Vagina (tissue), 2 donors: ENCODE data around the gene OR2V2. TPM values are rescaled to one million over a fixed set of nuclear protein-coding genes. Genes with fewer than 3 reads are reported as not detected.

ENCODE experiments used
- DNase-seq, 2 donors: peaks; one replicate each; pipeline ENCODE4 v3.0.0-alpha.2; 2017; ENCODE audit errors: extremely low spot score in 2 of 2
- H3K27ac ChIP-seq: fragments of 200-600 bp; sonication (generic); one replicate; pipeline ENCODE4 v1.5.1; 2019
- H3K27me3 ChIP-seq: fragments of 200-600 bp; sonication (generic); one replicate; pipeline ENCODE4 v1.5.1; 2019
- H3K36me3 ChIP-seq, 2 donors: fragments of 200-600 bp; sonication (generic); one replicate each; pipeline ENCODE4 v1.5.1; 2017 to 2019
- H3K4me1 ChIP-seq: fragments of 200-600 bp; sonication (generic); one replicate; pipeline ENCODE4 v1.5.1; 2019
- H3K4me3 ChIP-seq, 2 donors: fragments of 200-600 bp; sonication (generic); 1 replicate in 1 of 2; 2 replicates in 1 of 2; pipeline ENCODE4 v1.5.1; 2016 to 2019
- H3K9me3 ChIP-seq: fragments of 200-600 bp; sonication (generic); one replicate; pipeline ENCODE4 v1.5.1; 2019
- POLR2A ChIP-seq, 2 donors: fragments of 450-650 bp; IDR thresholded peaks; one replicate each; pipeline ENCODE4 v1.6.1; 2017; ENCODE audit warnings: antibody characterized with exemption in 2 of 2, mild to moderate bottlenecking in 2 of 2, moderate library complexity in 2 of 2
- POLR2AphosphoS5 ChIP-seq, 2 donors: sonication (generic); formaldehyde crosslinking; IDR thresholded peaks; one replicate each; pipeline ENCODE4 v1.9.0; 2017; ENCODE audit warnings: antibody characterized with exemption in 2 of 2, mild to moderate bottlenecking in 2 of 2, low read depth in 1 of 2; ENCODE audit not compliant: insufficient read depth in 1 of 2
- intact Hi-C: fragments of 100-400 bp; cut with DNase I; formaldehyde crosslinking; loops from one replicate; pipeline ENCODE4 v1.15.1; 2023
- total RNA-seq: library from RNA; depleted of rRNA; stranded (reverse); fragments of >200 nt; gene quantifications from one replicate; pipeline ENCODE4 v1.2.3, GENCODE V29; 2016
- TF ChIP-seq, protein P1 (sequence below), 3 experiments: fragments of 450-650 bp in 2 of 3; fragments of 200-600 bp in 1 of 3; sonication (generic) in 1 of 3; IDR thresholded peaks; one replicate each; pipeline ENCODE4 v1.5.1; 2017 to 2019; ENCODE audit warnings: antibody characterized with exemption in 3 of 3, mild to moderate bottlenecking in 2 of 3, moderate library complexity in 2 of 3

OR2V2 gene
- total RNA-seq, 1 donor from 2014 or later, result not detected

DNA sequence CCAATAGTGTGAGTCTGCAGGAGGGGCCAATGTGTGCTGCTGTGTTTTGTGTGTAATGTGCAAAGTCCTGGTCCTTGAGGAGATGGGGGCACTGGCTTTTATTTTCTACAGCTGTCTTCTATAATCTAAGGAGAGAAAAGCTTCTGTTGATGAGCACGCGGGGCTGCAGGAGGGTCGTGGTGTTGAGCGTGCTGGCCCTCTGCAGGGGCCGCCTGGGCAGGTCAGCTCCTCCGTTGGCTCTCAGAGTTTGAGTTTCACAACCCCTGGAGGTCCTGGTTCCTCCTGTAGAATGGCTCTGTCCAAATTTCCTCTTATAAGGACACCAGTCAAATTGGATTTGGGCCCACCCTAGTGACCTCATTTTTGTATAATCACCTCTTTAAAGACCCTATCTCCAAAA lies 29.0 kb upstream of the OR2V2 start:
- DNase-seq, result peak in 1 of 2 donors; percentile 37
- H3K4me1 ChIP-seq, result peaks cover 5% of the 10 kb centered on the region
- no peak overlapping the region for H3K27ac ChIP-seq
- intact Hi-C loops, result no loop called here
- H3K36me3 ChIP-seq, result no peaks in the 10 kb centered on the region
- TF ChIP-seq POLR2AphosphoS5 (IDR thresholded peaks at IDR 0.05; ENCODE audit: insufficient read depth in 1 of 2, low read depth in 1 of 2) (no peak), POLR2A (IDR thresholded peaks at IDR 0.05) (no peak)
- TF ChIP-seq, protein P1, sequence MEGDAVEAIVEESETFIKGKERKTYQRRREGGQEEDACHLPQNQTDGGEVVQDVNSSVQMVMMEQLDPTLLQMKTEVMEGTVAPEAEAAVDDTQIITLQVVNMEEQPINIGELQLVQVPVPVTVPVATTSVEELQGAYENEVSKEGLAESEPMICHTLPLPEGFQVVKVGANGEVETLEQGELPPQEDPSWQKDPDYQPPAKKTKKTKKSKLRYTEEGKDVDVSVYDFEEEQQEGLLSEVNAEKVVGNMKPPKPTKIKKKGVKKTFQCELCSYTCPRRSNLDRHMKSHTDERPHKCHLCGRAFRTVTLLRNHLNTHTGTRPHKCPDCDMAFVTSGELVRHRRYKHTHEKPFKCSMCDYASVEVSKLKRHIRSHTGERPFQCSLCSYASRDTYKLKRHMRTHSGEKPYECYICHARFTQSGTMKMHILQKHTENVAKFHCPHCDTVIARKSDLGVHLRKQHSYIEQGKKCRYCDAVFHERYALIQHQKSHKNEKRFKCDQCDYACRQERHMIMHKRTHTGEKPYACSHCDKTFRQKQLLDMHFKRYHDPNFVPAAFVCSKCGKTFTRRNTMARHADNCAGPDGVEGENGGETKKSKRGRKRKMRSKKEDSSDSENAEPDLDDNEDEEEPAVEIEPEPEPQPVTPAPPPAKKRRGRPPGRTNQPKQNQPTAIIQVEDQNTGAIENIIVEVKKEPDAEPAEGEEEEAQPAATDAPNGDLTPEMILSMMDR (IDR thresholded peaks at IDR 0.05), result no peak
- H3K4me3 ChIP-seq, result no peak overlapping the region
- H3K9me3 ChIP-seq, result no peaks in the 10 kb centered on the region
- H3K27me3 ChIP-seq, result peaks cover 6% of the 10 kb centered on the region

DNA sequence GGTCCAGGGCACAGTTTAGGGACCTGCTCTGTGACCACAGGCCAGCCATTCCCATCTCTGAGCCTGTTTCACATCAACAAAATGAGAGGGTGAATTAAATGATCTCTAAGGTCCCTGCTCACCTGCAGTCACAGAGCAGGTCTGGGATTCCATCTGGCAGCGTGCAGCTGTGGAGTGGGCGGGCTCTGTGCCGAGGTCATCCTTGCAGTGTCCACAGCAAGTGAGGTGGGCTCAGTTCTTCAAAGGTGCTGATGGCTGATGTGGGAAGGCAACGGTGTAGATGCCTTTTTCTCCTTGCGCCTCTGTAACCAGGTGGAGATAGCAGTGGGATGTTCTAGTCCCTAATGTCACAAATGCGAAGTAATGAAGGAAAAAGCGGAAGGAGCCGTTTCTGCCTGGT lies 28.3 kb upstream of the OR2V2 start:
- Histone ChIP-seq H3K4me3 (no peak overlapping the region), H3K27me3 (peaks cover 6% of the 10 kb centered on the region), H3K9me3 (no peaks in the 10 kb centered on the region), H3K4me1 (peaks cover 5% of the 10 kb centered on the region), H3K27ac (no peak overlapping the region), H3K36me3 (no peaks in the 10 kb centered on the region)
- TF ChIP-seq POLR2AphosphoS5 (IDR thresholded peaks at IDR 0.05; ENCODE audit: insufficient read depth in 1 of 2, low read depth in 1 of 2) (no peak), POLR2A (IDR thresholded peaks at IDR 0.05) (no peak)
- TF ChIP-seq, protein P1 (IDR thresholded peaks at IDR 0.05), result no peak
- intact Hi-C loops, result no loop called here
- DNase-seq, result no peak

DNA sequence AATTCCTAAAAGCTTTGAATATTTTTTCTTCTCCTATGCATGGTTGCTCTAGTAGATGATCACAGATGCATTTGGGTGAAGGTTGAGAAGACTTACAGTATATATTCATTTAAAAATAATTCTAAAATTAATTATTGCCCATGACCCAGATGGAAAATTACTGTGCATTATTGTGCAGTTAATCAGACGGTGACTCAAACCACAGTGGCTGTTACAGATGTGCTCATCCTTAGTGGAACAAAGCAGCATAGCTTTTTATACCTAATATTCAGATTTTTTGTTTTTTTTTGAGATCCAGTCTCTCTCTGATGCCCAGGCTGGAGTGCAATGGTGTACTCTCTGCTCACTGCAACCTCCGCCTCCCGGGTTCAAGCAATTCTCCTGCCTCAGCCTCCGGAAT lies 27.1 kb upstream of the OR2V2 start:
- H3K27me3 ChIP-seq, result no peaks in the 10 kb centered on the region
- H3K36me3 ChIP-seq, result no peaks in the 10 kb centered on the region
- intact Hi-C loops, result no loop called here
- H3K27ac ChIP-seq, result no peak overlapping the region
- TF ChIP-seq POLR2AphosphoS5 (IDR thresholded peaks at IDR 0.05; ENCODE audit: insufficient read depth in 1 of 2, low read depth in 1 of 2) (no peak), POLR2A (IDR thresholded peaks at IDR 0.05) (no peak)
- TF ChIP-seq, protein P1 (IDR thresholded peaks at IDR 0.05), result no peak
- DNase-seq, result no peak
- H3K4me3 ChIP-seq, result no peak overlapping the region
- H3K4me1 ChIP-seq, result peaks cover 2% of the 10 kb centered on the region
- H3K9me3 ChIP-seq, result no peaks in the 10 kb centered on the region

DNA sequence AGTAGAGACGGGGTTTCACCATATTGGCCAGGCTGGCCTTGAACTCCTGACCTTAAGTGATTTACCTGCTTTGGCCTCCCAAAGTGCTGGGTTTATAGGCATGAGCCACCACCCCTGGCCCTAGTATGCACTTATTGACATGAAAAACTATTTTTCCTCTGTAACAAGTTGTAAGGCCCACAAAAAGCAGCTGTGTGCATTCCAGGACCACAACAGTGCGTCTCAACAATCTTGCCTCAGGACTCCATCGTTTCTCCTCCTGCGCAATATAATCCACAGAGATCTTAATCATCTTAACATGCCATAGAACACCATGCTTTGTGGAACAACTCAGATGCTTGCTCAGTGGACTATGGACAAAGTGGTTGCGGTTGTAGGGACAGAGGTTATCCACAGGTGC lies 26.6 kb upstream of the OR2V2 start:
- intact Hi-C loops, result no loop called here
- Histone ChIP-seq H3K27me3 (no peaks in the 10 kb centered on the region), H3K9me3 (no peaks in the 10 kb centered on the region), H3K36me3 (no peaks in the 10 kb centered on the region), H3K4me3 (no peak overlapping the region), H3K4me1 (no peaks in the 10 kb centered on the region), H3K27ac (no peak overlapping the region)
- peak in 1 of 2 donors; percentile 43 for DNase-seq
- TF ChIP-seq POLR2A (IDR thresholded peaks at IDR 0.05) (no peak), POLR2AphosphoS5 (IDR thresholded peaks at IDR 0.05; ENCODE audit: insufficient read depth in 1 of 2, low read depth in 1 of 2) (no peak)
- TF ChIP-seq, protein P1 (IDR thresholded peaks at IDR 0.05), result no peak

DNA sequence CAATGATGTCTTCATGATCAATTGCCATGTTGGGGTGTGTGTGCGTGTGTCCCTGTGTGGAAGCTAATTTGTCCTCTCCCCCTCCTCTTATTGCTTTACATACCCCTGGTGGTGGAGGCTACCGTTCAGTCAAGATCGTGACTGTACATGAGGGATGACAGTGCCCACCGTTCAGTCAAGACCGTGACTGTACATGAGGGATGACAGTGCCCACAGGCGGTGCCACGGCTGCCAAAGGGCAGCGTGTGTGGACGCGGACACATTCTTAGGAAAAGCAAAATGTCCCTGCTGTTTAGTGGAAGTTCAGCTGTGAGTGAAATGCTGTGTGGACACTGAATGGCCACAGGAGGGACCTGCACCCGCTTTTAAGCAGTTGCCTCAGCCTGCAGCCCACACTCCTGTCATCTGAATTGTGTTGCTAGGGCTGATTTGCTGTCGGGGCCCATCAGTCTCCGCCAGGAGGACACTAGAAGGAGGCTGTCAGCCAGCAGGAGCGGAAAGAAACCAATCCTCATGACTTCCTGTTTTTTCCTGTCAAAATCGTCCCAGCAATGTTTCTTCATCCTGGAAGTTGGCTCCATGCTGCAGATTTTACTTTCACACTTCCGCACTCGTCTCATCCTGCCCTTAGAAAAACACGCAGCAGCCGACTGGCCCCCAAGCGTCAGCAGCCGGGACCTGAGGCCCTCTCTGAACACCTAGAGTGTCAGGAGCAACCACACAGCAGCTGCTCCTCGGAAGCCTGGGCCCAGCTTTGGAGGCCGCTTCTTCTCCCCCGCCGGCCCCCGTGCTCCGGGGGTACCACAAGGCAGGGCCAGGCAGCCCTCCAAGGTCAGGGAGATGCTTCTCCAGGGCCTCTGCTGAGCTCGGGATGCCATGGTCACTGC lies 25.5 kb upstream of the OR2V2 start:
- Histone ChIP-seq H3K36me3 (no peaks in the 10 kb centered on the region), H3K4me3 (no peak overlapping the region), H3K9me3 (no peaks in the 10 kb centered on the region), H3K27me3 (no peaks in the 10 kb centered on the region), H3K27ac (no peak overlapping the region), H3K4me1 (no peaks in the 10 kb centered on the region)
- intact Hi-C loops, result no loop called here
- TF ChIP-seq POLR2AphosphoS5 (IDR thresholded peaks at IDR 0.05; ENCODE audit: insufficient read depth in 1 of 2, low read depth in 1 of 2), result no peak
- DNase-seq, result peak in 1 of 2 donors; percentile 79
